Colonic mucosa (tissue), 4 donors: ENCODE measurements around the gene MICALL1. TPM values are rescaled to one million over a fixed set of nuclear protein-coding genes. Genes with fewer than 3 reads are reported as not detected.

Source experiments
- DNase-seq: peaks from one replicate; pipeline ENCODE4 v3.0.0-alpha.2; 2020
- H3K27ac ChIP-seq: fragments of 200-600 bp; one replicate; pipeline ENCODE4 v1.8.0; 2021
- H3K27me3 ChIP-seq: fragments of 200-600 bp; one replicate; pipeline ENCODE4 v1.8.0; 2021
- H3K36me3 ChIP-seq: fragments of 200-600 bp; one replicate; pipeline ENCODE4 v1.8.0; 2021
- H3K4me1 ChIP-seq: fragments of 200-600 bp; one replicate; pipeline ENCODE4 v1.8.0; 2021; ENCODE audit warnings: mild to moderate bottlenecking
- H3K4me3 ChIP-seq: fragments of 200-600 bp; one replicate; pipeline ENCODE4 v1.8.0; 2021
- H3K9ac ChIP-seq, 2 donors: one replicate each; pipeline ENCODE4 v1.7.0; 2013; ENCODE audit warnings: control low read depth in 2 of 2, low read depth in 2 of 2, low read length in 2 of 2
- H3K9me3 ChIP-seq: fragments of 200-600 bp; one replicate; pipeline ENCODE4 v1.8.0; 2021
- CTCF ChIP-seq: fragments of 200-600 bp; IDR thresholded peaks from one replicate; pipeline ENCODE4 v1.8.0; 2022; ENCODE audit warnings: antibody characterized with exemption, mild to moderate bottlenecking
- intact Hi-C: fragments of 100-400 bp; cut with DNase I; formaldehyde crosslinking; loops from one replicate; pipeline ENCODE4 v1.14.1; 2022
- total RNA-seq, 2 donors: library from RNA; stranded (reverse); fragmentation: NEBNext Ultra II Directional in 1 of 2; extraction: Animal tissue kit (Norgen Biotek cat#: 25700) in 1 of 2; gene quantifications; one replicate each; pipeline ENCODE4 v1.2.1, GENCODE V29; 2021
- donor health status: healthy.
- donor health status: DM: no; HTN: no; CAD: no.
- donor health status: DM: no; HTN: no; CAD: no.

The MICALL1 gene
- total RNA-seq, 2 donors from 2014 or later: 27.3 TPM

DNA sequence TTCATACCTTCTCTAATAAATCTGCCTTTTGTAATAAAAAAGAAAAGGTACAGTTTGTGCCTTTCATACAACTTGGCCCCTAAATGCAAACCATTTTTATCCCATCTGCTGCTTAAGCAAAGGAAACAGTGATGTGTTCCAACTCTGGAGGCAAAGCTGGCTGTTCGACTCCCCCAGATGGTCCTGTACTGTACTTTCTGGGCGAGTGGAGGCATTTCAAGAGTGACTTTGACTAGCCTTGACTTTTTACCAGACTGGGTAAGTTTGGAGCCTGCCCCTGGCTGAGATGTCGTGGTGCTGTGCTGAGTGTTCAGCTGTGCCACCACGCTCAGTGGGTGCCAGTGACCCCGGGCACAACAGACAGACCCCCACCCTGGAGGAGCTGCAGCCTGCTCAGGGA lies 10.2 kb downstream of the MICALL1 start:
- no peak for DNase-seq
- intact Hi-C loops: no loop called here
- no peaks in the 10 kb centered on the region for H3K4me1 ChIP-seq
- H3K9me3 ChIP-seq: no peaks in the 10 kb centered on the region
- H3K27me3 ChIP-seq: no peaks in the 10 kb centered on the region
- no peak for TF ChIP-seq CTCF
- H3K27ac ChIP-seq: no peak overlapping the region
- peaks cover 4% of the 10 kb centered on the region for H3K36me3 ChIP-seq
- H3K9ac ChIP-seq: no peak overlapping the region
- H3K4me3 ChIP-seq: no peak overlapping the region

GRCh38 chr22:37917874-37918548 lies 11.9 kb downstream of the MICALL1 start:
- H3K36me3 ChIP-seq: peaks cover 4% of the 10 kb centered on the region
- H3K4me1 ChIP-seq: no peaks in the 10 kb centered on the region
- H3K4me3 ChIP-seq: no peak overlapping the region
- H3K27ac ChIP-seq: no peak overlapping the region
- H3K9me3 ChIP-seq: no peaks in the 10 kb centered on the region
- no peak overlapping the region for H3K9ac ChIP-seq
- DNase-seq: no peak
- no peak for TF ChIP-seq CTCF
- intact Hi-C loops: no loop called here
- no peaks in the 10 kb centered on the region for H3K27me3 ChIP-seq

DNA sequence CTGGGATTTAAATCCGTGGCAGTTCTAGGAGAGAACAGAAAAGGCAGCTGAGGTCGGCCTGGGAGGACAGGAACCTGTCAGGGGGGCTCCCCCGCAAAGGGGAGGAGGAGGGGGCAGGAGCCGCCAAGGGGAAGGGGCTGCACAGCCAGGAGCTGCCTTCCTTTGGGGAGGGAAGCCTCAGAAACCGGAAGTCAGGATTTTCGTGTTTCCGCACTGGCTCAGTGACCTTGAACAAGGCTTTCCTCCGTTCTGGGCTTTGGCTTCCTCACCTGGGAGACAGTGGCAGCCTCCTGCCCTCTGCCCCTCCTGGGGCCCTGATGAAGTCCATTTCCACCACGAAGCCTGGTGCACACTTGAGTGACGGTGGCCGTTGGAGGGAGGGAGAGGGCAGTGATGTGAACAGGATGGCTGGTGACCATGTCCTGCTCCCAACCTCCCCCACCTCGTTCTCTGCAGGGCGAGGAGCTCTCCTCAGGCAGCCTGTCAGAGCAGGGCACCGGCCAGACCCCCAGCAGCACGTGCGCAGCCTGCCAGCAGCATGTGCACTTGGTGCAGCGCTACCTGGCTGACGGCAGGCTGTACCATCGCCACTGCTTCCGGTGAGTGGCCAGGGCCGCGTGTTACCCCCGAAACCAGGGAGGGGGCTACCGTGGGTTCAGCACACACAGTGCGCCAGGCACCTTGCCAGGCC lies 12.6 kb downstream of the MICALL1 start:
- H3K27ac ChIP-seq: no peak overlapping the region
- DNase-seq: no peak
- no peaks in the 10 kb centered on the region for H3K4me1 ChIP-seq

DNA sequence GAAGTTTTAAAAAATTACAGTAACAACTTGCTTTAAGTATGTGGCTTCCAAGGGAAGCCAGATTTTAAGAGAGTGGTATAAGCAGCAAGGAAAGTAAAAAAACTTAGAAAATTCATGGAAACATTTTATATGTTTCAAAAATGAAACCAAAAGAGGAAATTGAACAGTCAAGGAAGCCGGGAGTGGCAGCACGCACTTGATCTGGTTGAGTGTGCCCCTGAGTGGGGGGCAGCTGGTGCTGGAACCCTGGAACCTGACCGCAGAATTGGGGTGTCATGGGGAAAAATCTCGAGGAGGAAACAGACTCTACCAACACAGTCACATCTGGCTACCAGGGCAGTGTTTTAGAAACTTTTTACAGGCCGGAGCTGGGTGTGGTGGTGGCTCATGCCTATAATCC lies 14.0 kb downstream of the MICALL1 start:
- H3K27me3 ChIP-seq: no peaks in the 10 kb centered on the region
- no peaks in the 10 kb centered on the region for H3K9me3 ChIP-seq
- no peak for DNase-seq
- intact Hi-C loops: no loop called here
- peaks cover 3% of the 10 kb centered on the region for H3K36me3 ChIP-seq
- H3K9ac ChIP-seq: no peak overlapping the region
- H3K27ac ChIP-seq: no peak overlapping the region
- TF ChIP-seq CTCF: no peak
- H3K4me1 ChIP-seq: no peaks in the 10 kb centered on the region
- no peak overlapping the region for H3K4me3 ChIP-seq

More for the DNA sequence above, 12.6 kb downstream of the MICALL1 start:
- Histone ChIP-seq H3K9me3 (no peaks in the 10 kb centered on the region), H3K27me3 (no peaks in the 10 kb centered on the region), H3K4me3 (no peak overlapping the region), H3K36me3 (no peaks in the 10 kb centered on the region), H3K9ac (no peak overlapping the region)
- intact Hi-C loops: no loop called here
- TF ChIP-seq CTCF: no peak

GRCh38 chr22:37922191-37922590 lies 16.1 kb downstream of the MICALL1 start:
- Histone ChIP-seq H3K4me3 (no peak overlapping the region), H3K36me3 (peaks cover 11% of the 10 kb centered on the region), H3K9me3 (no peaks in the 10 kb centered on the region), H3K9ac (no peak overlapping the region), H3K27me3 (no peaks in the 10 kb centered on the region), H3K27ac (no peak overlapping the region), H3K4me1 (no peaks in the 10 kb centered on the region)
- TF ChIP-seq CTCF: no peak
- no peak for DNase-seq
- intact Hi-C loops: no loop called here
